Glutamatergic neuron (in vitro differentiated cells): ENCODE data around the gene PXYLP1. TPM values are rescaled to one million over a fixed set of nuclear protein-coding genes. Genes with fewer than 3 reads are reported as not detected.

Experiments used
- DNase-seq: peaks from one replicate; pipeline ENCODE4 v3.0.0; 2022
- H3K27ac Mint-ChIP-seq: one replicate; pipeline ENCODE4 v1.8.0; 2020; ENCODE audit warnings: mild to moderate bottlenecking, mixed read lengths, inconsistent platforms; ENCODE audit not compliant: unreplicated experiment
- H3K27me3 Mint-ChIP-seq: one replicate; pipeline ENCODE4 v1.8.0; 2020; ENCODE audit warnings: mild to moderate bottlenecking, moderate library complexity, mixed read lengths, inconsistent platforms; ENCODE audit not compliant: unreplicated experiment
- H3K36me3 Mint-ChIP-seq: one replicate; pipeline ENCODE4 v1.8.0; 2020; ENCODE audit warnings: mild to moderate bottlenecking, mixed read lengths, inconsistent platforms; ENCODE audit not compliant: unreplicated experiment
- H3K4me1 Mint-ChIP-seq: one replicate; pipeline ENCODE4 v1.8.0; 2020; ENCODE audit warnings: mild to moderate bottlenecking, low read depth, mixed read lengths, inconsistent platforms; ENCODE audit not compliant: unreplicated experiment
- H3K4me3 Mint-ChIP-seq: one replicate; pipeline ENCODE4 v1.8.0; 2020; ENCODE audit warnings: mild to moderate bottlenecking, mixed read lengths, inconsistent platforms; ENCODE audit not compliant: unreplicated experiment
- H3K9me3 Mint-ChIP-seq: one replicate; pipeline ENCODE4 v1.8.0; 2020; ENCODE audit warnings: mild to moderate bottlenecking, moderate library complexity, mixed read lengths, inconsistent platforms; ENCODE audit not compliant: unreplicated experiment
- CTCF ChIP-seq: fragments of 200-600 bp; sonication (generic); IDR thresholded peaks from one replicate; pipeline ENCODE4 v1.5.0; 2021; ENCODE audit not compliant: partially characterized antibody, unreplicated experiment
- total RNA-seq: library from RNA; stranded (reverse); fragmentation: NEBNext Ultra II Directional; extraction: Animal tissue kit (Norgen Biotek cat#: 25700); gene quantifications from one replicate; pipeline ENCODE4 v1.2.1, GENCODE V29; 2021; ENCODE audit not compliant: unreplicated experiment

Gene PXYLP1
- total RNA-seq, 1 donor from 2014 or later = 42.7 TPM

GRCh38 chr3:141320399-141321108 is 88.9 kb downstream of the PXYLP1 start:
- Mint-ChIP-seq H3K27me3 (no peaks in the 10 kb centered on the region), H3K9me3 (peaks cover 4% of the 10 kb centered on the region), H3K36me3 (peaks cover 6% of the 10 kb centered on the region), H3K4me1 (no peaks in the 10 kb centered on the region), H3K4me3 (no peak overlapping the region), H3K27ac (no peak overlapping the region)
- no peak for DNase-seq
- no peak for TF ChIP-seq CTCF

DNA sequence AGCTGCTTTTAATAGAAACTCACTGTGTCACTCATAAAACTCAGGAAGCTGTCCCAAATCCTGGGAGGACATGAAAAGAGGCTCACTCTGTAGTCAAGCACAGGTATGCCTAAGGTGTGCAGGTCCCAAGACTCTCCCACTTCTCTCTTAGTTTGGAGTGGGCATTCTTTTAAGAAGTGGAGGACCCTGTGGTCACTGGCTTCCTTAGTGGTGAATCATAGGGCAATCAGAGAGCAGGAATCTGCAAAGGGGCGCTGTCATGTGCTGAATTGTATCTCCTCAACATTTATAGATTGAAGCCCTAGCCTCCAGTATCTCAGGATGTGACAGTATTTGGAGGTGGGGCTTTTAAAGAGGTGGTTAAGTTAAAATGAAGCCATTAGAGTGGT is 89.5 kb downstream of the PXYLP1 start:
- no peak overlapping the region for H3K4me3 Mint-ChIP-seq
- H3K27ac Mint-ChIP-seq = no peak overlapping the region
- H3K9me3 Mint-ChIP-seq = peaks cover 4% of the 10 kb centered on the region
- no peaks in the 10 kb centered on the region for H3K27me3 Mint-ChIP-seq
- H3K36me3 Mint-ChIP-seq = peaks cover 6% of the 10 kb centered on the region
- no peaks in the 10 kb centered on the region for H3K4me1 Mint-ChIP-seq
- TF ChIP-seq CTCF = no peak
- DNase-seq = no peak

- no peaks in the 10 kb centered on the region for H3K27me3 Mint-ChIP-seq
- no peak for TF ChIP-seq CTCF
- H3K36me3 Mint-ChIP-seq = no peaks in the 10 kb centered on the region
- no peak for DNase-seq
- H3K27ac Mint-ChIP-seq = no peak overlapping the region
- no peak overlapping the region for H3K4me3 Mint-ChIP-seq
- no peaks in the 10 kb centered on the region for H3K4me1 Mint-ChIP-seq
- H3K9me3 Mint-ChIP-seq = peaks cover 2% of the 10 kb centered on the region
Observed at GRCh38 chr3:141323936-141324704, 92.5 kb downstream of the PXYLP1 start.

DNA sequence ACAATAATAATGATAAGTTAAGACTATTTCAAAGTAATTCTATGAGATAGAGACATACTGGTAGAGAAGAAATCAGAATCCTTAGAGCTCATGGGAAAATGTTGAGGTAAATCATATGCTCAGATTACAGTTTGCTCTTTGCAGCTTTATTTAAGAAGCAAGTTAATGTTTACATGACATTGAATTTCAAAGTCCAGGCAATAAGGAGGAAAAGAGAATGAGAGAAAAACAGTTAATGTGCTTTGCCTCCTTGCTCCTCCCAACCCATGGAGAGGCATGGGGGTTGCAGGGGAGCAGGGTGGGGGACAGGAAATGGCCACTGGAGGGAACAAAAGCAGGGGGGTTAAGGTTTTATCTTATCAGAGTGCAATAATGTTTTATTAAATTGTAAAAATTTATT is 94.5 kb downstream of the PXYLP1 start:
- DNase-seq = no peak
- Mint-ChIP-seq H3K4me1 (peaks cover under 1% of the 10 kb centered on the region), H3K36me3 (no peaks in the 10 kb centered on the region), H3K27me3 (no peaks in the 10 kb centered on the region), H3K9me3 (peaks cover 4% of the 10 kb centered on the region), H3K4me3 (no peak overlapping the region), H3K27ac (no peak overlapping the region)
- no peak for TF ChIP-seq CTCF

DNA sequence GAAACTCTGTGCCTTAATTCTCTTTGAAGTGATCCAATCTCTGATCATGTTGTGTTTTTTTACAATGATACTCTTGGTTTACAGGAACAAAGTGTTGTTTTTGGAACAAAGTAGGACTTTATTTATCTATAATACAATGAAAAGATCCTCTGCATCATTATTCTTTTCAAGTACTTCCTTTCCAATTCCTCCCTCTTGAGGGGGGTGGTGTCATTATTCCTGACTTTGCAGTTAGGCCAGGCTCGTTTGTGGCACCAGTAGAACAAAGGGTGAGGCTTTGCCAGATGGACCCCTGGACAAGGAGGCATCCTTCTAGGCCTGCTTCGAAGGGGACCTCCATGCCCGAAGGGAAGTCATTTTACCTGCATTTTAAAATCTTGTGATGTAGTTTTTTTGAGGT is 95.0 kb downstream of the PXYLP1 start:
- no peak overlapping the region for H3K27ac Mint-ChIP-seq
- TF ChIP-seq CTCF = no peak
- H3K27me3 Mint-ChIP-seq = no peaks in the 10 kb centered on the region
- no peak for DNase-seq
- H3K4me3 Mint-ChIP-seq = no peak overlapping the region
- H3K36me3 Mint-ChIP-seq = no peaks in the 10 kb centered on the region
- H3K4me1 Mint-ChIP-seq = peaks cover 6% of the 10 kb centered on the region
- H3K9me3 Mint-ChIP-seq = peaks cover 5% of the 10 kb centered on the region
